ENCODE measurements around the gene TTC3. TPM values are rescaled to one million over a fixed set of nuclear protein-coding genes. Genes with fewer than 3 reads are reported as not detected.

Gene TTC3
- total RNA-seq, 1 donor from 2014 or later = 223 TPM

DNA sequence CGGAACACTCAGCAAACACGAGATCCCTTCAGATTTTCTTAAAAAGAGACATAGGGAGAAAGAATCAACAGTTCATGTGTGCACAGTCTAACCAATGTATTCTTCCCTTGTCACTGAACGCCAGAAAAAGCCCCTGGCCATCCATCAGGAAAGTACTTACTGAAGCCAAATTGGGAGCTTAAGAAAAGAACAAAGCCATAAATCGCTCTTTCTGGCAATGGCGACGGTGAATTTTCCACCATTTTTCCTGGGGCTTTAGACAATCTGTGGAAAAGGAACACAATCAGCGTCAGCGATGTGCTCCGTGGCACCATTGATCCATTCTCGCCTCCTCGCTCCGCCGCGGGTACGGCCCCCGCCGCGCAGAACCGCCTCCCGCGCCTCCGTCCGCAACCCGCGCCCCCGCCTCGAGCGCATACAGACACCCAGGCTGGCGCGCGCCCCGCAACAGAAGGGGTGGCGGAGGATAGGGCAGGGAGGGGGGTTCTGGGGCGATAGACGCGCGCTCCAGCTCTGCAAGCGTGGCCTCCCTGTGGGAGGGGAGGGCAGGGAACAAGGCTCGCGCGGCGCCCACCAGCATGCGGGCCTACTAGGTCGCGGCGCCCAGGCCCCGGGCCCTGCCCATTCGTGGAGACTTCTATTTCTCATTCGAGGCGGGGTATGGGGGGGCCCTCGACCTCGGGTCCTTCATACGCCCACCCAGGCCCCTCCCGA lies 623 bp upstream of the TTC3 start:
- peak overlapping the region; percentile 89 for H3K4me3 Mint-ChIP-seq (ENCODE audit: unreplicated experiment)
- Histone ChIP-seq H3K79me2 (ENCODE audit: insufficient read depth, low read length) (peaks cover 59% of the 10 kb centered on the region), H3K4me3 (ENCODE audit: insufficient read depth, low read depth, low read length) (peak overlapping the region; percentile 79), H3K9me3 (ENCODE audit: insufficient read depth, low read depth, low read length) (no peaks in the 10 kb centered on the region), H3K4me2 (ENCODE audit: low read length) (peak overlapping the region; percentile 95), H3K27ac (ENCODE audit: low read depth, low read length) (peak overlapping the region; percentile 96), H3K9ac (ENCODE audit: low read length) (peak overlapping the region; percentile 96), H3K4me1 (ENCODE audit: insufficient read depth, low read length) (peaks cover 14% of the 10 kb centered on the region), H2AFZ (ENCODE audit: low read depth, low read length) (peak overlapping the region; percentile 80), H3K36me3 (ENCODE audit: insufficient read depth, low read length) (no peaks in the 10 kb centered on the region), H4K20me1 (ENCODE audit: insufficient read depth, low read length) (peaks cover 38% of the 10 kb centered on the region), H3K27me3 (ENCODE audit: insufficient read depth, low read length) (no peaks in the 10 kb centered on the region)
- H3K36me3 Mint-ChIP-seq (ENCODE audit: low read depth, unreplicated experiment) = peaks cover 8% of the 10 kb centered on the region
- no peak for TF ChIP-seq EZH2 (IDR thresholded peaks at IDR 0.05; ENCODE audit: insufficient read depth, low read length)
- TF ChIP-seq, protein P1, sequence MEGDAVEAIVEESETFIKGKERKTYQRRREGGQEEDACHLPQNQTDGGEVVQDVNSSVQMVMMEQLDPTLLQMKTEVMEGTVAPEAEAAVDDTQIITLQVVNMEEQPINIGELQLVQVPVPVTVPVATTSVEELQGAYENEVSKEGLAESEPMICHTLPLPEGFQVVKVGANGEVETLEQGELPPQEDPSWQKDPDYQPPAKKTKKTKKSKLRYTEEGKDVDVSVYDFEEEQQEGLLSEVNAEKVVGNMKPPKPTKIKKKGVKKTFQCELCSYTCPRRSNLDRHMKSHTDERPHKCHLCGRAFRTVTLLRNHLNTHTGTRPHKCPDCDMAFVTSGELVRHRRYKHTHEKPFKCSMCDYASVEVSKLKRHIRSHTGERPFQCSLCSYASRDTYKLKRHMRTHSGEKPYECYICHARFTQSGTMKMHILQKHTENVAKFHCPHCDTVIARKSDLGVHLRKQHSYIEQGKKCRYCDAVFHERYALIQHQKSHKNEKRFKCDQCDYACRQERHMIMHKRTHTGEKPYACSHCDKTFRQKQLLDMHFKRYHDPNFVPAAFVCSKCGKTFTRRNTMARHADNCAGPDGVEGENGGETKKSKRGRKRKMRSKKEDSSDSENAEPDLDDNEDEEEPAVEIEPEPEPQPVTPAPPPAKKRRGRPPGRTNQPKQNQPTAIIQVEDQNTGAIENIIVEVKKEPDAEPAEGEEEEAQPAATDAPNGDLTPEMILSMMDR (IDR thresholded peaks at IDR 0.05; ENCODE audit: insufficient read depth, low read depth, low read length) = no peak
- no peaks in the 10 kb centered on the region for H3K27me3 Mint-ChIP-seq (ENCODE audit: low read depth, unreplicated experiment)
- DNase-seq (ENCODE audit: low read depth) = peak; percentile 85
- peak overlapping the region; percentile 94 for H3K27ac Mint-ChIP-seq (ENCODE audit: unreplicated experiment)
- peaks cover 15% of the 10 kb centered on the region for H3K4me1 Mint-ChIP-seq (ENCODE audit: low read depth, unreplicated experiment)
- no peaks in the 10 kb centered on the region for H3K9me3 Mint-ChIP-seq (ENCODE audit: unreplicated experiment)
- FAIRE-seq = no peak

DNA sequence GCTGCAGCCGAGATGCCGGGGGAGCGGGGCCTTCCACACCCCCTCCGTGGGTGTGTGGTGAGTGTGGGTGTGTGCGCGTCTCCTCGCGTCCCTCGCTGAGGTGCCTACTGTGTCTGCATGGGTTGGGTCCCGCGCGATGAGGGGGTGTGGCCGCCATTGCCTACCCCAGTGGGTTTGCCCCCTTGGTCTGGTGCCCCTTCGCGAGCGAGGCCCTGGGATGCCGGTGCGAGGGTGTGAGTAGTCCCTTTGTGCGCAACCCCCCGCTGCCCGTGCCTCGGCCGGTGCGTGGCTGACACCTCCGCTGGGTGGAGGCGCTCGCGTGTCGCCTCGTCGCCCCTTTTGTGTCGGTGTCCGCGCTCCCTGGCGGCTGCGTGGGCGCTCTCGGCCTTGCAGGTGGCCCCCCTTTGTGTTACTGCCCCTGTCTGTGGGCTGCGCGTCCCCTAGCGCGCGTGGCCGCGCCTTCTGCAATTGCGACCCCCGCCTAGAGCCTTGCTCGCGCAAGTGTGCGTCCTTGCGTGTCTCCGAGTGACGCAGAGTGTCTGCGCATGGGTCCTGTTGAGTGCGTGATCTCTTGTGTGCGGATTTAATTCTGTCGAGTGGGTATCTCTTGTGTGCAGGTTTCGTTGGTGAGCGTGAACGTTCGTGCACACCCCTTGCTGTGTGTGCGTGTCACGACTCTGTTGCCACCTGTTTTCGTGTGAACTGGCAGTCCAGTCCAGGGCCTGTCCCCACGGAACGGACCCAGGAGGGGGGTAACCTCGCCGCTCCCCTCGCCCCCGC lies 553 bp downstream of the TTC3 start:
- peaks cover 8% of the 10 kb centered on the region for H3K36me3 Mint-ChIP-seq (ENCODE audit: low read depth, unreplicated experiment)
- peak overlapping the region; percentile 97 for H3K27ac Mint-ChIP-seq (ENCODE audit: unreplicated experiment)
- no peaks in the 10 kb centered on the region for H3K36me3 ChIP-seq (ENCODE audit: insufficient read depth, low read length)
- H3K4me1 Mint-ChIP-seq (ENCODE audit: low read depth, unreplicated experiment) = peaks cover 16% of the 10 kb centered on the region
- TF ChIP-seq, protein P1 (IDR thresholded peaks at IDR 0.05; ENCODE audit: insufficient read depth, low read depth, low read length) = no peak
- no peak for TF ChIP-seq EZH2 (IDR thresholded peaks at IDR 0.05; ENCODE audit: insufficient read depth, low read length)
- DNase-seq (ENCODE audit: low read depth) (peak; percentile 56), FAIRE-seq (no peak)
- peak overlapping the region; percentile 82 for H2AFZ ChIP-seq (ENCODE audit: low read depth, low read length)
- peak overlapping the region; percentile 95 for H3K4me3 Mint-ChIP-seq (ENCODE audit: unreplicated experiment)
- H4K20me1 ChIP-seq (ENCODE audit: insufficient read depth, low read length) = peaks cover 47% of the 10 kb centered on the region
- H3K27me3 Mint-ChIP-seq (ENCODE audit: low read depth, unreplicated experiment) = no peaks in the 10 kb centered on the region
- H3K9me3 ChIP-seq (ENCODE audit: insufficient read depth, low read depth, low read length) = no peaks in the 10 kb centered on the region
- H3K9me3 Mint-ChIP-seq (ENCODE audit: unreplicated experiment) = no peaks in the 10 kb centered on the region
- H3K27ac ChIP-seq (ENCODE audit: low read depth, low read length) = peak overlapping the region; percentile 94
- H3K79me2 ChIP-seq (ENCODE audit: insufficient read depth, low read length) = peaks cover 71% of the 10 kb centered on the region
- peak overlapping the region; percentile 98 for H3K9ac ChIP-seq (ENCODE audit: low read length)
- H3K4me1 ChIP-seq (ENCODE audit: insufficient read depth, low read length) = peaks cover 14% of the 10 kb centered on the region
- H3K27me3 ChIP-seq (ENCODE audit: insufficient read depth, low read length) = no peaks in the 10 kb centered on the region
- H3K4me3 ChIP-seq (ENCODE audit: insufficient read depth, low read depth, low read length) = peak overlapping the region; percentile 95
- peak overlapping the region; percentile 88 for H3K4me2 ChIP-seq (ENCODE audit: low read length)
